ENCODE results near the gene FBN1. TPM values are rescaled to one million over a fixed set of nuclear protein-coding genes. Genes with fewer than 3 reads are reported as not detected.
A peak's percentile ranks its signal among the peaks of the same experiment; 100 is the strongest.

Gene FBN1
- total RNA-seq, 1 experiment from 2014 or later = 31.6 TPM

- H3K4me3 ChIP-seq = peak overlapping the region; percentile 74
- H3K36me3 ChIP-seq = peaks cover 7% of the 10 kb centered on the region
- H3K27ac ChIP-seq = no peak overlapping the region
- H3K27me3 ChIP-seq = no peaks in the 10 kb centered on the region
- DNase-seq = no peak
- H3K4me1 ChIP-seq = no peaks in the 10 kb centered on the region
- H3K9me3 ChIP-seq (replicated peaks) = no peaks in the 10 kb centered on the region
Measured at GRCh38 chr15:48642795-48643194, 2.7 kb downstream of the FBN1 start.

- DNase-seq = no peak
- H3K27me3 ChIP-seq = no peaks in the 10 kb centered on the region
- no peaks in the 10 kb centered on the region for H3K9me3 ChIP-seq (replicated peaks)
- H3K4me3 ChIP-seq = no peak overlapping the region
- H3K27ac ChIP-seq = no peak overlapping the region
- peaks cover 7% of the 10 kb centered on the region for H3K36me3 ChIP-seq
- H3K4me1 ChIP-seq = no peaks in the 10 kb centered on the region
Measured at GRCh38 chr15:48641416-48641815, 4.1 kb downstream of the FBN1 start.

- H3K36me3 ChIP-seq = peaks cover 7% of the 10 kb centered on the region
- no peak overlapping the region for H3K4me3 ChIP-seq
- no peak for DNase-seq
- no peak overlapping the region for H3K27ac ChIP-seq
- H3K4me1 ChIP-seq = no peaks in the 10 kb centered on the region
- no peaks in the 10 kb centered on the region for H3K27me3 ChIP-seq
- no peaks in the 10 kb centered on the region for H3K9me3 ChIP-seq (replicated peaks)
Measured at GRCh38 chr15:48638963-48639362, 6.5 kb downstream of the FBN1 start.

DNA sequence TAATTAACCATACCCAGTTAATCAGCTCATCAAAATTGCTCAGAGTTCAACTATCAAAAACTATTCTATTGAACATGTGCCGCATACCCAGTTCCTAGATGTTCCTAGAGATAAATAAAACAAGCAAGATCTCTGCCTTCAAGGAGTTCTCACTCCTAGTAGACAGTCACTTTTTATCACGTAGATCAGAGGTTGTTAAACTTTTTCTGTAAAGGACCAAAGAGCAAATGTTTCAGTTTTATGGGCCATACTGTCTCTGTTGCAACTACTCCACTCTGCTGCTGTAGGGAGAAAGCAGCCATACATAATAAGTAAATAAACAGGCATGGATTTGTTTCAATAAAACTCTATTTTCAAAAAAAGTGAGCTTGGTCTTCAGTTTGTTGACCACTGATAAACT, 7.9 kb downstream of the FBN1 start:
- peaks cover 7% of the 10 kb centered on the region for H3K36me3 ChIP-seq

DNA sequence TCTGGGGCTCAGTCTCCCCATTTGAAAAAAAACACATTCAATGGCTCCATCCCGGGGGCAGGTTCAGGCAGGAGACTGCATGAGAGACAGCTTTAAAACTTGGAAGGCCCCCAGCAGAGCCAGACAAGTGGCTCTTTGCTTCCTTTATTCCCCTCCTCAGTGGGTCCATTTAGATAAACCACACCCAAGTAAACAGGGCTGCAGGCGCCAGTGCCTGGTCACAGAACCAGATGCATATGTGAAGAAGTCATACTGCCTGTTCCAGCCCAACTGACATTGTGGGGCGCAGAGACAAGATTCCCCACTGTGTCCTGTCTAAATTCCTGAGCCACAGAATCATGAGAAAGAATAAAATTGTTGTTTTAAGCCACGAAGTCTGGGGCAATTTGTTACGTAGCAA, 9.0 kb downstream of the FBN1 start:
- no peaks in the 10 kb centered on the region for H3K27me3 ChIP-seq
- H3K4me3 ChIP-seq = no peak overlapping the region
- peaks cover 7% of the 10 kb centered on the region for H3K36me3 ChIP-seq
- no peak overlapping the region for H3K27ac ChIP-seq
- no peaks in the 10 kb centered on the region for H3K9me3 ChIP-seq (replicated peaks)
- H3K4me1 ChIP-seq = no peaks in the 10 kb centered on the region
- DNase-seq = no peak

More for the DNA sequence above, 7.9 kb downstream of the FBN1 start:
- H3K9me3 ChIP-seq (replicated peaks) = no peaks in the 10 kb centered on the region
- DNase-seq = no peak
- no peaks in the 10 kb centered on the region for H3K4me1 ChIP-seq
- no peak overlapping the region for H3K4me3 ChIP-seq
- H3K27ac ChIP-seq = no peak overlapping the region
- H3K27me3 ChIP-seq = no peaks in the 10 kb centered on the region

DNA sequence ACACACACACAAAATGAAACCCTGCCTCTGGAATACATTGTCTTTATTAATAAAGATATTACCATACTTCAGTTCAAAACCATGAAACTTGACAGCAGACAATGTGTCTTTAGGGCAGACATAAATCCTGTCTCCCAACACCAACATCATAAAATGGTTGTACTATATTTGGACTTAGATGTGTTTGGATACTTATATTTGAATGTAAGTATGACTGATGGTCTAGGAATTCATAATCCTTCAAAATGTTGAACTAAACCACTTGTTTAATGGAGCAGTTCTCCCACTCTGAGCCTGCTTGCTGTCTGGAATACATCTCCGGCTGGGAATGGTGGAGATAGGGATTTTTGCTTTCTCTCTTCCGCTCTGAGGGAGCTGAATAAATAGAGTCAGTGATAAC, 10.6 kb downstream of the FBN1 start:
- Histone ChIP-seq H3K27me3 (no peaks in the 10 kb centered on the region), H3K4me3 (no peak overlapping the region), H3K4me1 (no peaks in the 10 kb centered on the region), H3K9me3 (replicated peaks) (no peaks in the 10 kb centered on the region), H3K27ac (no peak overlapping the region), H3K36me3 (peaks cover 7% of the 10 kb centered on the region)
- no peak for DNase-seq

- Histone ChIP-seq H3K9me3 (replicated peaks) (no peaks in the 10 kb centered on the region), H3K4me1 (no peaks in the 10 kb centered on the region), H3K27ac (no peak overlapping the region), H3K27me3 (no peaks in the 10 kb centered on the region), H3K4me3 (no peak overlapping the region), H3K36me3 (peaks cover under 1% of the 10 kb centered on the region; the same call in 1 of the 2 replicates)
- DNase-seq = no peak
Measured at GRCh38 chr15:48634096-48634495, 11.4 kb downstream of the FBN1 start.

DNA sequence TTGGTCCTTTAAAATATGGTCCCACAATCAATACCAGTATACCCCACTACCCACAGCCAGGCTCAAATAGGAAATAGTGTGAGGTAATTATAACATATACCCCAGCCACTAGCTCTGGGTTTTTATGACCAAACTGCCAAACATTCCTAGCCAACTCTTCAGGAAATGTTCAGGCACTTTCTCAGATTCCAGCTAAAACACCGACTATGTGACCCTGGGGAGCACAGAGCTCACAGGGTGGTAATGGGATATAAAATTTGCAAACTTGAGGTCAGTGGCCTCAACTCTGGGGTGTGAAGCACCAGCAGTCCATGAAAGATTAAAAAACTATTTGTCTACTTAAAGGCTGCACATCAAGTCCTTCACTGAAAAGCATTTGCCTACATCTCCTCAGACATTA, 12.9 kb downstream of the FBN1 start:
- no peak overlapping the region for H3K27ac ChIP-seq

DNA sequence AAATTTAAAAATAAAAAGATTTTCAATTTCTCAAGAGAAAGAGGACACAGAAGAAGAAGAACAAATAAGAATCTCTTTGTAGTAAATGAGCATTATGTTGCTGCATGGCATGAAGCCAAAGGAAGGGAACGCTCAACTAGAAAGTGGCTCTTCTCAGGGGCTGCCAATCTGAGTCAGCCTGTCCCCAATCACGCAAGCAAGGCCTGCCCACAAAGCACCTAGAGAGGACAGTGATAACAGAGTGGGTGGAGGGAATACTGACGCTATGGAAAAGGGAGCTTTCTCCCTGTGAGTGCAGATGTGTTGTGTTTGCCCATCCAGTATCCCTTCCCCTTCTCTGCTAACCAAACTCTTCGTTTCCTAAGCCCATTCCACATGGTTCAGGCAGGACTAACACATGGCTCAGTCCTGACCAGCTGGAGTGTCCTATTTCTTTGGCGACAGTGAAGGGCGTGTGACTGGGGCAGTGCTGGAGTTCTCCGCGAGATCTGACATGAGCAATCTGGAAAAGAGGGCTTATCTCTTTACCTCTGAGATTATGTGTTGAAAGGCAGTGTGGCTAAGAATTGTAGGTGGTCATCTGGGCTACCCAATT, 14.2 kb downstream of the FBN1 start:
- Histone ChIP-seq H3K27ac (no peak overlapping the region), H3K36me3 (no peaks in the 10 kb centered on the region), H3K9me3 (replicated peaks) (no peaks in the 10 kb centered on the region), H3K4me1 (no peaks in the 10 kb centered on the region), H3K27me3 (no peaks in the 10 kb centered on the region), H3K4me3 (no peak overlapping the region)
- DNase-seq = no peak

More for the DNA sequence above, 12.9 kb downstream of the FBN1 start:
- Histone ChIP-seq H3K4me3 (no peak overlapping the region), H3K36me3 (no peaks in the 10 kb centered on the region), H3K4me1 (no peaks in the 10 kb centered on the region), H3K27me3 (no peaks in the 10 kb centered on the region), H3K9me3 (replicated peaks) (no peaks in the 10 kb centered on the region)
- DNase-seq = no peak

DNA sequence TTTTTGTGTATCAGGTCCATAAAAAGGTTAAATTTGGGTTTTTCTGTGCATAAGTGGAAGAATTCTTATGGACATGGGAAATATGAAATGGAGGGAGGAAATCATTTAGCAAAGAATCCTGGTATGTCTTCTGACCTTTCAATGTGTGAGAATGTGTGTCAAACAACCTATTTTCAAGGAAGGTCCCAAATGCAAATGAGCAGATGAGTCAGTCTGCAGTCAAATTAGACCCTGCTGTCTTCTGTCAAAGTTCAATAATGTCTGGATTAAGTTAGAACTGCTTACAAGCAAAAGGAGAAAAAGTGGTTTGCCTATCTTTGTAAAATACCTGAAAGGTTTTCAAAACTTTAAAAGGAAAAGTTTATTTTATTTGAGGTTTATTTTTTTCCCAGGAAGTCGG, 15.3 kb downstream of the FBN1 start:
- no peak for DNase-seq
- Histone ChIP-seq H3K36me3 (no peaks in the 10 kb centered on the region), H3K9me3 (replicated peaks) (no peaks in the 10 kb centered on the region), H3K27me3 (no peaks in the 10 kb centered on the region), H3K27ac (no peak overlapping the region), H3K4me3 (no peak overlapping the region), H3K4me1 (no peaks in the 10 kb centered on the region)

DNA sequence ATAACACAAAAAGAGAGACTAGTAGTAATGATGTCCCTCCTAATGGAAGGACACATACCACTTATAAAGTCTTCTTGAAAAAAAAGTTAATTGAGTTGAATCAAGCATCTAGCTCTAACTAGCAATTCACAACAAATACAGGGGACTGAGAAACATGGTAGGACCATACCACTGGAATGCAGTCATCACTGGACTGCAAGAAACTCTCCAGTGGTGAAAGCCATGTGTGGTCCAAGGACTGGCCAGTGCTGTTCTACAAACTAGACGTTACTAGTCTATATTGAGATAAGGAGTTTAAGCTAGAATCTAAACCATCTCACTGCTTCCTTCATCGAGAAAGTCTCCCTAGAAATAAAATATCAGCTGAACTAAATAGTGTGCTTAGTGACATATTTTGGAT, 16.7 kb downstream of the FBN1 start:
- H3K36me3 ChIP-seq = no peaks in the 10 kb centered on the region
- H3K27ac ChIP-seq = no peak overlapping the region
- no peaks in the 10 kb centered on the region for H3K27me3 ChIP-seq
- H3K4me3 ChIP-seq = no peak overlapping the region
- H3K4me1 ChIP-seq = no peaks in the 10 kb centered on the region
- no peaks in the 10 kb centered on the region for H3K9me3 ChIP-seq (replicated peaks)
- no peak for DNase-seq

DNA sequence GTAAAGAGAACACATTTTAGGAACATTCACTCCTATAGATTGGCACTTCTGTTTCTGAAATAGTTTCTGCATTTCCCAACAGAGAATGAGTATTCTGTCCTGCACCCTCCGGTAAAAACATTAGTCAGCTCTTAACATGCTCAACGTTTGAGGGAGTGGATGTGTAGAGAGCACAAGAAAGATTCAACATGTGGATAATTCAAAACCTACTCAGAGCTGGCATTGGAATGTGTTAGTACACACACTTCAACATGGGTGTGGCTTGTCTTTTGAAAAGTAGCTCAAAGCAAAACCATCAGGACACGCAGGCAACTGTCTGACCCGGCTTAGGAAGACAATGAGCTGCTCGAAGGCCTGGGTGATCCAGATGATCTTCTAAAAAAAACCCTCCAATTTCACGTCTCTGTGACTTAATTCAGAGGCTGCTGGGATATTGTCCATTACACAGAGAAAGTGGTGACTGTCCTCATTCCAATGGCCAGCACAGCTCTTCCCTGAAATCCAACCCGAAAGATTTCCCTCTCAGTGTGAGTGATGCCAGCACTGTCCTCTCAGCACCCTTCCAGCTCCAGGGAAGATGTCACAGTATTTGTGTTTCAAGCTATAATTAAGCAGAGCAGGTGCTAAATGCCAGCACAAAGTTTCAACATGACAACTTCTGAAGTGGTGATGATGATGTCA, 18.1 kb downstream of the FBN1 start:
- H3K27ac ChIP-seq = no peak overlapping the region
- H3K36me3 ChIP-seq = no peaks in the 10 kb centered on the region
- no peaks in the 10 kb centered on the region for H3K4me1 ChIP-seq
- H3K9me3 ChIP-seq (replicated peaks) = no peaks in the 10 kb centered on the region
- no peaks in the 10 kb centered on the region for H3K27me3 ChIP-seq
- no peak overlapping the region for H3K4me3 ChIP-seq
- no peak for DNase-seq

- H3K36me3 ChIP-seq = no peaks in the 10 kb centered on the region
- H3K4me1 ChIP-seq = no peaks in the 10 kb centered on the region
- H3K27ac ChIP-seq = no peak overlapping the region
- no peak overlapping the region for H3K4me3 ChIP-seq
- no peaks in the 10 kb centered on the region for H3K27me3 ChIP-seq
- no peaks in the 10 kb centered on the region for H3K9me3 ChIP-seq (replicated peaks)
- no peak for DNase-seq
Measured at GRCh38 chr15:48625126-48625525, 20.4 kb downstream of the FBN1 start.

- Histone ChIP-seq H3K9me3 (replicated peaks) (no peaks in the 10 kb centered on the region), H3K27me3 (no peaks in the 10 kb centered on the region), H3K27ac (no peak overlapping the region), H3K4me1 (no peaks in the 10 kb centered on the region), H3K36me3 (no peaks in the 10 kb centered on the region), H3K4me3 (no peak overlapping the region)
- no peak for DNase-seq
Measured at GRCh38 chr15:48624700-48625099, 20.8 kb downstream of the FBN1 start.

DNA sequence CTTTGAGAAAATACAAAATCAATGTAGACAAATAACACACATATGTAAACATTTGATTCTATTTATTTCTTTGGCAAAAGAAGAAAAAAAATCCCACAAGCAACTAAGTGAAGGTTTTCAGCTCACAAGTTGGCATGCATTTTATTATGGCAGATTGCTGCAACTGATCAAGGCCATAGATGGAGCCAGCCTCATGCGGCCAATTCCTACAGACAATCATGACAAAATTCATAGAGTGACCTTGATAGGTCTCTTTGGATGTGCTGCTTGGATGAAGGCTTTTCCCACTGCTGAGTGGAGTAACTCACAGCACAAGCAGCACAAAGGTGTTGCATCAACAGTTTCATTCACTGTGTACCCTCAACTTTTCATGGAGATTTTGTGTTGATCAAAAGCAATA, 22.1 kb downstream of the FBN1 start:
- Histone ChIP-seq H3K27me3 (no peaks in the 10 kb centered on the region), H3K9me3 (replicated peaks) (no peaks in the 10 kb centered on the region), H3K4me3 (no peak overlapping the region), H3K4me1 (peaks cover 3% of the 10 kb centered on the region; the same call in 1 of the 2 replicates), H3K36me3 (no peaks in the 10 kb centered on the region), H3K27ac (no peak overlapping the region)
- DNase-seq = no peak

DNA sequence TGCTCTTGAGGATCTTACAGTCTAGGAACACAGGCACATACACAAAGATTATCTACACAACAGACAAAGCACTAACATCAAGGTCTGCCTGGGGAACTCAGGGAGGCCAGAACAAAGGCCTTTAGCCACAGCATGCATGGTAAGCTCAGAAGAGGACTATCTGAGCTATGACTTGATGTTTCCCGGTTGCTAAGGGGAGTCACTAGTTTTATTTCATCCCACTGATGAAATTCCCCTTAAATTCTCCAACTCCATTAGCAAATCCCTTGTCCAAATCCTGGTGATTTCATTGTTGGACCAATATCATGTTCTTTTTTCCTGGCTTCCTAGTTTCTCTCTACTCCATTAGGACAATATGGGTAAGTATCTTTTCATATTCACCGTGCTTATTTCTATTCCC, 23.3 kb downstream of the FBN1 start:
- Histone ChIP-seq H3K36me3 (no peaks in the 10 kb centered on the region; the same call in 1 of the 2 replicates), H3K27me3 (no peaks in the 10 kb centered on the region), H3K4me3 (no peak overlapping the region), H3K9me3 (replicated peaks) (no peaks in the 10 kb centered on the region), H3K4me1 (peaks cover 13% of the 10 kb centered on the region), H3K27ac (no peak overlapping the region)
- DNase-seq = no peak

Data from SJCRH30 (cell line).